ENCODE data around the gene SKI.
"Not testable (repeated sequence)": the region's sequence is repeated elsewhere in the genome, so short reads cannot be mapped to it uniquely, and the experiment has no call there.

Gene SKI

DNA sequence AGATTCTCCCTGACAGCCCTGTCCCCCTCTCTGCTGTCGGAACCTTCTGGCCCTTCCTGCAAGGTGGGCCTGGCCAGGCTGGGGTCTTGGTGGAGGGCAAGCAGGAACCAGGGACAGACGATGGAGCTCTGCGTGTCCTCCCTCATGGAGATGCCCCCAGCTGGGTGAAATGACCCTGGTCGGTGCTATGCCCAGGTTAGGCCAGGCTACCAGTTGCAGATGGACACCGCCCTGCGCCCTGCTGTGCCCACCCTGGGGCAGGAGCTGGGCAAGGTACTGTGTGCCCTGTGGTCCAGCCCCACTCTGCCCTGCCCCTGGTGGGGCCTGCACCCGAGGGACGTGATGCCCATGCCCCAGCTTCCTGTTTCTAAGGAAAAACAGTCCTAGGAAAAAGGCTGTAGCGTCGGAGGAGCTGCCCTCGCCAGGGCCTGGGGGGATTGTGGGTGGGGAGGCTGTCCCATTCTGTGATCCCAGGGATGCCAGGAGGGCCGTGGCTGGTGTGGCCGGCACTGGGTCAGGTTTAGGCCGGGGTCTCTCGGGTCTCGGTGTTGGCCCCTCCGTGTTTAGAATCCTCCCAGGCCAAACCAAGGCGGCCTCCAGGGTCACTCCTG is 85.6 kb downstream of the SKI start:
- DNase-seq: no peak

DNA sequence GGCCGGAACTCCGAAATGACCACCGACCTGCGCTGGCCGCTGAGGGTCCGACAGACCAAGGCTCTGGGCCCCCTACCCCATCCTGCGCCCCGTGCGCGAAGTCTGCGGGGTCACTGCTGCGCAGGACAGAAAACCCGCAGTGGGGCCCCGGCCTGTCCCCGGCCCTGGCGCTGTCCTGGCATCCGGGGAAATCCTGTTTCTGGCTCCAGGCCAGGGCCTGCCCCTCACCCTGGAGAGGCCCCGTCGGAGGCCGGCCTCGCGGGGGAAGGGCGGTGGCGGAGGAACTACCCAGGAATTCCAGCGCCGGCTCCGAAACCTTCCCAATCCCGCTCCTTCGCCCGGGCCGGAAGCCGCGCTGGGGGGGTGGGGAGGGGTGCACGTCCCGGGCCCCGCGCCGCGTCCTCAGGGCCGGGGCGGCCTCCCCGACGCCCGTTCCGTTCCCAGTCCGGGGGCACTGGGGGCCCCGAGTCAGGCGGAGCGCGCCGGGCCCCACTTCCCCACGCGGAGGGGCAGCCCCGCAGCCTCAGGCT is 86.2 kb downstream of the SKI start:
- DNase-seq: no peak

DNA sequence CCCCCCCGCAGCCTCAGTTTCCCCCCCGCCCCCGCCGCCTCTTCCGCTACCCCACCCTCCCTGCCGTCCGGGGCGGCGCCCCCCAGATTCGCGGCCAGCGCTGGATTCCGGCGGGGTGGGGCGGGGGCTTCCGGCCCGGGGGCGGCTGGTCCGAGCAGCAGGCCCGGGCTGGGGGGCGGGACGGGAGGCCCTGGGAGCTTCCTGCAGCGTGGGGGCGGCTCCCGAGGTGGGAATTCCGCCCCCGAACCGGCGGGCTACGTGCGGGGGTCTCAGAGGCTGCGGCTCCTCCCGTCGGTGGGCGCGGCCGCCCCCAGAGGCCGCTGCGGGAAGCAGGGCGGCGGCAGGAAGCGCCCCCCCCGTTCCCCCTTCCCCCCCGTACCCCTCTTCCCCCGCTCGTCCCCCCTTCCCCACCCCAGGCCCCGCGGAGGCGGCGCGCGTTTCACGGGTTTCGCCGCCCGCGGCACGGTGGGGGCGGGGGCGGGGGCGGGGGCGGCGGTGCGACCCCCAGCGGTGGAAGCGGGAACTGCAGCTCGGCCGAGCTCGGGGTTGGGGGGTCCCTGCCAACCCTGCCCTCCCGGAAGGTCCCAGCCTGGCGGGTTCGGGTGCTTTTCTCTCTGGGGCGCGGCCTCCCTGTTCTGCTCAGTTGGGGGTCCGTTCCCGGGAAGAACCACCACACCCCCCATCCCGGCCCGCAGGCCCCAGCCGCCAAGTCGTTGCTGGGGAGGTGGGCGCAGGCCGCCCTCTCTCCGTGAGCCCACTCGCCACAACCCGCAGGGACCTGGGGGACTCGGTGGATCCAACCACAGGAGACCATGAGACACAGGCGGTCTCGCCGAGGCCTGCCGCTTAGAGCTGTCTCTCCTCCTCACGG is 86.9 kb downstream of the SKI start:
- DNase-seq: no peak

DNA sequence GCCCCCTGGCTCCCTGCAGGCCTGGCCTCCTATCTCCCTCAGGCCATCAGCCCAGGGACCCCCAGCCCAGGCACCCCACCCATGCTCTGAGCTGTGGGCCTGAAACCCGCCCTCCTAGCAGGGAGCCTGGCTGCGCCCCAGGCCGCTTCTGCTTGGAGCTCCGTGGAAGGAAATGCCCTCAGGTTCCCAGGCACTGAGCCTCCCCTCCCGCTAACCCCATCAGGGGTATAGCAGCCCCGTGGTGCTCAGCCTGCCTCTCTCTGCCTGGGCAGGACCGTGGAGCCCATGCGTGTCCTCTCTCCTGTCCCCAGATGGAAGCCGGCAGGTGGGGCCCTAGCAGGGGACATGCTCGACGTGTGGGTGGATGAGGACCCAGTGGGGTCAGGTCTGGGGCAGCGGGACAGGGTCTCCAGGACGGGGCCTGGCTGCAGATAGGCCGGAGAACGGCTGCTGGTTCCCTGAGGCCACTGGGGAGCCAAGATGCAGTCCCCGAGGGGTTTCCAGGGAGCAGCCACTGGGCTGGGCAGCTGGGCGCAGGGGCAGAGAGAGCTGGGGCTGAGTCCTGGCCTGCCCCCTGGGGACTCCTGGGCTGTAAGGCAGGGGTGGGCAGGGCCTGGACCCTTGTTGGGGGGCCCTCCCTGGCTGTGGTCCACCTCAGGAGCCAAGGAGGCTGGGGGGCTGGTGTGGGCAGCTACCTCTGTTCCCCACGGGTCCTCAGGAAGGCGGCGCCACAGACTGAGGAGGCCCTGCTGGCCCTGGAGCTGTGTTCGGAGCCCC is 87.7 kb downstream of the SKI start:
- no peak for DNase-seq

DNA sequence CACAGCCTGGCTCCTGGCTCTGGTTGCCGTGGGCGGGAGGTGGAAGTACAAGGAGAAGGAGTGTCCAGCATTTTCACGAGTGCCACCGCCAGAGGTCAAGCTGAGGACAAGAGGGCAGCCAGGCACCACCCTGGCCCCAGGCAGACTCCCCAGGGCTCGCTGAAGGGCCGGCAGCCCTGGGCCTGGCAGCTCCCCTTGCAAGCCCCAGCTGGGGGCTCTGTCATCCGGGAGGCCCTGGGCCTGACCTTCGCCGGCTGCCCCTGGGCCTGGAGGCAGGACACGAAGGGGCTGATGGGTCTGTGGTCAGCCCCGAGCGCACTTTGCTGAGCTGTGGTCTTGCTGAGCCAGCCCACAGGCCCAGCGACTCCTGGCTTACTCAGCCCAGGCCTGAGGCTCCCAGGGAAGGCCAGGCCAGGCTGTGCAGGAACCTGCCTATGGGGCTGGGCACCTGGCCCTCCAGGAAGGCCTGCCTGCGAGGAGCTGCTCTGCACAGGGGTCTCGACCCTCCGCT is 88.4 kb downstream of the SKI start:
- no peak for DNase-seq

DNA sequence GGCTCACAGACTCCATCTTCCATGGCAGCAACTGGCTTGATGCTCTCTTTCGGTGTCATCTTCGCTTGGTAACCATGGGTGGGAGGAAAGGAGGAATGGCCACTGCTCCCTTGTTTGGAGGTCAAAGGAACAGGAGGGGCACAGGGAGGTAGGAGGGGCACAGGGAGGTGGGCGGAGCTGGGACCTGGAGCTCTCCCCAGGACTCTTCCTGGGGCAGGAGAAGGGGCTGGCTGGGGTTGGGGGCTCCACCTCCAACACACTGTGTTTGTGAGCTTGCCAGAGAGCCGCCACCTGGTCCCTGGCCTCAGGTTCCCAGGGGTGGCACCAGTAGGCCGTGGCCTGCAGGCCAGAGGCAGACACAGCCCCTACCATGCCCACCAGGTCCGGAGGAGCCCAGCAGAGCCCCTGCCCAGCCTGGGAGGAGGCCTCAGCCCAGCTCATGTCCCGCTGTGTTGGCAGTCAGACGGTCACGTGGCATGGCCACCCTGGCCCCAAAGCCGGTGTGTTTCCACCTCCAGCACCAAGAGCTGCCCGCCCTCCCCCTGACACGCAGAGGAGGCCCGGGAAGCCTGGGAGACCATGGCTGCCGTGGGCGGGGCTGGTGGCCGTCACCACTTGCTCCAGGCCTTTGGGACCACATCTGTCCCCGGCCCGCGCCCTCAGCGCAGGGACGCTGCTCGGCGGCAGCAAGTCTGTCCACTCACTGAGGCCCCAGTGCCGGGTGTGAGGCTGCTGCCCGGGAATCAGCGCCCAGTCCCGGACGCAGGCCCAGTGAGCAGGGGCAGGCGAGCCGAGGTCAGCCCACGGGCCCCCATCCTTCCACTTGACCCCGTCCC is 89.3 kb downstream of the SKI start:
- DNase-seq: no peak

DNA sequence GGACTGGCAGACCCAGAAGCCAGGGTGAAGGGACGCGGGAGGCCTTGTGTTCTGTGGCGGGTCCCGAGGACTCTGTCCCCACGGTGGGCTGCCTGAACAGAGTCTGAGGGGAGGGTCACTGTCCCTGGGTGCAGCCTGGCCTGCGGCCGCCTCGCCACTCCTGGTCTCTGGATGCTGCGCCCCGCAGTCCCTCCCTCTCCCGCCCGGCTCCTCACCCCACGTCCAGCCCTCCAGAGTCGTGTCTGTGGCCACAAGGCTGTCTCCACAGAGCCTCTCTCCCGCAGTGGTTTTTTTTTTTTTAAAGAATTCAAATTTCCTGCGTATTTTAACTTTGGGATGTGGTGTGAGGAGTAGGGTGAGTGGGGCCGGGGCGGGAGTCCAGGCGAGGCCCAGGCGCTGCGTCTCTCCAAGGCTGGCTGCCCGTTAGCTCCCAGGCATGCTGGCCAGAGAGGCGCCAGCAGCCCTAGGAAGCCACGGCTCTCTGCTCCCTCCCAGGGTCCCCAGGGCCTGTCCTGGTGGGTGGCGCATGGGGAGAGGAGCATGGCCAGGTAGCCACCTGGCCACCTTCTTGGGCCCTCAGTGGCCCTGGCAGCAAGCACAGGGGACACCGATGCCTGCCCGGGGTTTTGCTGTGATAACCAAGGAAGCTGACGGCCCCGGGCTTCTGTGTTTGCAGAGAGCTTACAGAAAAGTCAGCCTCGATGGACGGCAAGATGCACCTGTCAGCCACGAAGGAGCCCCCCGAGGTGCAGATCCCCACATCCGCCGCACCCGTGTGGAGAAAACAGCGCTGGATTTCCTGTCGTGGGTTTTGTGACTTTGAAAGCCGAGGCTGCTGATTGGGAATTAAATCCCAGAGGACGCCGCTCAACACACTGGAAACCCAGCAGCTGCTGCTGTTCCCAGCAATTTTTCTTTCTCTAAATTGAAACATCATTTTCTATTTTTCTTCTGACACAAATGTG is 90.5 kb downstream of the SKI start:
- no peak for DNase-seq

DNA sequence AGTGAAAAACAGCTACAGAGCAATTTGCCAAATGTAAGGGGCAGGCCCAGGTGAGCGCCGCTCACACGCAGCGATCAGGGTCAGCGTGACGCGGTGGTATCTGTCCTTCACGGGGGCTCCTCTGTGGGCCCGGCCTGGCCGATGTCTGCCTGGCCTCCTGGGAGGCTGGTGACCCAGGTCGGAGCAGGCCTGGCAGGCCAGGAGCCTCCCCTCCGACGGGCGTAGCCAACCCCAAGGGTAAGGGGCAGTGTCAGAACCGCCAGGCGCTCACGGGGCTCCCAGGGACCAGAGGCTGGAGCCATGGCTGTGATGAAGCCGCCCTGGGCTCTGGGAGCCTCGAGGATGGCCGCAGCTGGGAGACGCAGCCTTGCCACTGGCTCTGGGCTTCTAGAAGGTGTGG is 91.2 kb downstream of the SKI start:
- no peak for DNase-seq

DNA sequence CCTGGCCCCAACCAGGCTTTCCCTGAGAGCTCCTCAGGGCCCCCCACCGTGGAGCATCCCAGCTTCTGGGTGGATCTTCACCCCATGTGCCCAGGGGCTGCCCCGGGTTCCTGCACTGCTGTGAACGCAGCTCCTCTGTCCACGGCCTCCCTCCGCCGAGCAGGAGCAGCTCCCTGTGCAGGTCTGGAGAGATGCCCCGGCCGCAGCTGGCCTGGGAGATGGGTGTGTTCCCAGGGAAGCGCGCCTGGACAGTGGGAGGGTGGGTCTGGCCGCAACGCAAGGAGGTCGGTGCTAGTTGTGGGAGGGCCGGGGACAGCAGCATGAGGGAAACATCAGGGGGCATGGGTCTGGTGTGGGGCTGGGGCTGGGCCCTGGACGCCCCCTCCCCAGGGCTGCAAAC is 91.9 kb downstream of the SKI start:
- no peak for DNase-seq

DNA sequence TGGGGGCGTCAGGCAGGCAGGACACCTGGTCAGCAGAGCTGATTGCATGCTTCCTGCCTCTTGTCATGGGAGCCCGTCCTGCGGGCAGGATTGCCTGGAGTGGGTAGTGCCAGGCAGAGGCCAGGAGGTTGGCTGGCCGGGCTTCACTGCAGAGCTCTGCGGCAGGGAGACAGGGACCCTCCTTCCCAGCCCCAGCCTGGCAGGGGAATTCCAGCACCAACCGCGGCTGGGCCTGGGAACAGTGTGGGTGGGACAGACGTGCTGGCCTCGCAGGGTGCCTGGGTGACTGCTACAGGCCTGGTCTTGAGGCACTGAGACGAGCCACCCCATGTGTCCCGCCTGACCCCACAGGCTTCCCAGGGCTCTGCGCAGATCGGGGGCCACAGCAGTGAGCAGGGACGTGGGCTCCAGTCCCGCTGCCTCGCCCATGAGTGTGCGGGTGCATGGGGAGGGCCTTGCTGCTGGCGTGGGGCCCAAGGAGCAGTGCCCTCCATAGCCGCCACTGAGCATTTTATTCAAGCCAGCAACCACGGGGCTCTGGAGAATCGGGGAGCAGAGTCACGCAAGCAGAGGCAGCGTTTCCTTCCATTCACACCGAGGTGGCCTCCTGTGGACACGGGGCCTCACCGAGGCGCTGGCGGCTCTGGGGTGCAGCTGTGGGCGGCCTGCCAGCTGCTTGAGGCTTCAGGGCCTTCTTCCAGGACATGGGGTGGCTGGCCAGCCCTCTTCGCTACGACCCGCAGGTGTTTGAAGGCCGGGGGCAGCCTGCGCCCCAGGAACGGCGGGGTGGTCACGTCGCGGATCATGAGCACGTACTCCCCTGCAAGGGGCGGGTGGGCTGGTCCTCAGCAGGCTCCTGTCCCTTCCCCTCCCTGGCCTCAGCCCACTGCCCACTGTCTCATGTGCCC is 92.9 kb downstream of the SKI start:
- no peak for DNase-seq

DNA sequence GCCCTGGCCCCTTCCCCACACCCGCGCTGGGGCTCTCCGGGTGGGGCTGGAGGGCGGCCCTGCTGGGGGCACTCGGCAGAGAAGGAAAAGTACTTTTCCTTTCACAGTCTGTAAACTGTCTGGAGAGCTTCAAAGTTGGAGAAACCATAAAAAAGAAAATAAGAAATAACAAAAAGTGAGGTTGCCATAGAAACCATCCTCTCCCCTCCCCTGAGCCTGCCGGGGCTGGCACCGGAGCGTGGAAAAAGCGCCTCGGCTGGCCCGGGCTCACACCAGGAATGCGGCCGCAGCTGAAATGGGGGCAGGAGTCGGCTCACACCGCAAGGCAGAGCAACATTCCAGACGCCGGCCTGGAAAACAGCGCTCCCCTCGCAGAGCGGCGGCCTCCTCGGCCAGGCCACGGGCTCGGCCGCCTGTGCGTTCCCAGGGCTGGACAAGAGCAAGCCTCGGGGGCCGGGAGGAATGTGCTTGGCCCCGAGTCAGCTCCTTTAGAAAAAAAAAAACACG is 94.0 kb downstream of the SKI start:
- DNase-seq: no peak

DNA sequence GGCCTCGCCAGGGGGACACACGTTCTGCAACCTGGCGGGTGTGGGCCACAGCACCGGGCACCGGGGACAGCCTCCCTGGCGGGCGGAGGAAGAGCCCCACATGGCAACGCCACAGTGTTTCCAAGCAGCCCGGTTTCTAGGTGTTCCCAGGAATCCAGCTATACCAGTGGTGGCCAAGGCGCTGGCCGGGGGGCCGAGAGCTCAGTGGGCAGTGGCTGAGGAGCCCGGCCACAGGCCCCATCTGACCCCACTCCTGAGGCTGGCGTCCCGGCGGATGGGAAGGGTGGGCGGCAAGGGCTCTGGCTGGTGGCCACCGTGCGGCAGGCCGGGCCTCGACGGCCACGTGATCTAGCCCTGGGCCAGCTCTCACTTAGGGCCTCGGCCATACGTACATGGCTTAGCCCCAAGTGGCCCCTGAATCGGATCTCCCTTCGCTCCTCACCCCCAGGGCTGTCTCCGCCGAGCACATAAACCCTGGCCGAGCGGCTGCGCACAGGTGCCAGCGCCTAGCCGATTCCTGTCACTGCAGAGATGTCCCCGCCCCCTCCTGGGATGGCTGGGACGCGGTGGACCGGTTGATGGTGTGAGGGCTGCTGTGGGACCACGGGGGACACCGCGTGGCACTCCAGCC is 94.6 kb downstream of the SKI start:
- DNase-seq: no peak

DNA sequence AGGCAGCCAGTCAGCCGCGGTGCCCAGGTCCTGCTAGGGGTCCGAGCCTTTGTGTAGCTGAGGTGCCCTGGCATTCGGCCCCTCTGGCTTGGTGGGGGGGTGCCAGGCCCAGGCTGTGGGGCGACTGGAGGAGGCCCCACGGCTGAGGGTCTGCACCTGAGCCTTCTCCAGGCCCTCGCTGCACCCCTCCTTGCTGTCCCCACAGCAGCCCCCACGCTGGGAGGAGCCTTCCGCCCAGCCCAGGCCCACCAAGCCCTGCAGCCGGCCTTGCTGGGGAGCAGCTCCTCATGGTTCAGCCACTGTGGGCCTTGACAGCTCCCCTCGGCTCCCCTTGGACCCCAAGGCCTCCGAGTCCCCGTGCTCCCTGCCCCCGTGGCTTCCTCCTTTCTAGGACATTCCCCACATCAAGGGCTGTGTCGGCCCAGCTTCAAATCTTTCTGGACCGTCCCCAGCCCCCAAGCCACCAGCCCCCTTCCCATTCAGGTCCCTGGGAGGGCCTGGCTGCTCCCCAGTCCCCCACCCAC is 95.4 kb downstream of the SKI start:
- no peak for DNase-seq

DNA sequence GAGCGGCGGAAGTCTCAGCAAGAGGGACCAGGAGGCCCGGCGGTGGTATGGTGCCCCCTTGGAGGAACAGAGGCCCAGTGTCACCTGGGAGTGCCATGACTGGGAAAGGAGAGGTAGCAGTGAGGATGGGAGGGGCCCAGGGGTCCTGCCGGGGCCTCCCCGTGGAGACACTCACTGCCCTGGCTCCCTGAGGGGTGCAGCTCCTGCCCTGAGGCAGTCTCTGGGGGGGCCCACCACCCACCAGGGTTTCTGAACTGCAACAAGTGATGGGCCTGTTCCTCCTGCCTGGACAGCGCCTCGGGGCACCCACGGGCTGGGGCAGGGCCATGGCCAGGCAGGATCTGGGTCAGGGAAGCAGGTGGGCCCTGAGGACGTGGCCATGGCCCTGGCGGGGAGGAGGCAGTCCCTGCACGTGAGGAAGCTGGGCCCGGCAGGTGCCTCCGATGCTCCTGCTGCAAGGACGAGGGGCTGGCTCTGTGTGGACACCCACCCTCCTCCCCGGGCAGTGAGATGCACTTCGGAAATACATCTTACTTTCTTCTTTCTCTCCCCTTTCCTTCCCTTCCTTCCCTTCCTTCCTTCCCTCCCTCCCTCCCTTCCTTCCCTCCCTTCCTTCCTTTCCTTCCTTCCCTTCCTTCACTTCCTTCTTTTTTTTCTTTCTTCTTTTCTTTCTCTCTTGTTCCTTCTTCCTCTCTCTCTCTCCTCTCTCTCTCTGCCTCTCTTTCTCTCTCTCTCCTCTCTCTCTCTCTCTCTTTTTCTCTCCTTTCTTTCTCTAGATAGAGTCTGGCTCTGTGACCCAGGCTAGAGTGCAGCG is 96.6 kb downstream of the SKI start:
- no peak for DNase-seq

DNA sequence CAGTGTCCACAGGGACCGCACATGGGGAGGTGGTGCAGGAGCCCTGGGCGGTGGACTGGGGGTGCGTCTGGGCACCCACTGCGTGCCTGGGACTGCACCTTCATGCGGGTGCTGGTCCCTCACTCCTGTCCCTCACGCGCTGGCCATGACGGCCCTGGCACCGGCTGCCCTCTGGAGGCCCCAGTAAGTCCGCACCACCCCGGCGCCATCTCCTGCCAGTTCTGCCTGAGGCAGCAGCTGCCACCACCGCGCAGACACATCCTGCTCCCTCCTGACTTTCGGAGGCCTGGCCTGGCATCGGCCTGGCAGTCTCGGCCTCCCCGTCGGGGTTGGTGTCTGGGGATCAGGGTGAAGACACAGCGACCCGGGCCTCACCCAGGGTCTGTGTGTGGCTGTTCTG is 98.4 kb downstream of the SKI start:
- no peak for DNase-seq

DNA sequence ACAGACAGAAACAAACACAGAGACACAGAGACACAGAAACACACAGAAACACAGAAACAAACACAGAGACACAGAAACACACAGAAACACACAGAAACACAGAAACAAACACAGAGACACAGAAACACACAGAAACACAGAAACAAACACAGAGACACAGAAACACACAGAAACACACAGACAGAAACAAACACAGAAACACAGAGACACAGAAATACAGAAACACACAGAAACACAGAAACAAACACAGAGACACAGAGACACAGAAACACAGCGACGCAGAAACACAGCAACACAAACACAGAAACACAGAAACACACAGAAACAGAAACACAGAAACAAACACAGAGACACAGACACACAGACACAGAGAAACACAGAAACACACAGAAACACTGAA is 99.0 kb downstream of the SKI start:
- DNase-seq: not testable (repeated sequence)

DNA sequence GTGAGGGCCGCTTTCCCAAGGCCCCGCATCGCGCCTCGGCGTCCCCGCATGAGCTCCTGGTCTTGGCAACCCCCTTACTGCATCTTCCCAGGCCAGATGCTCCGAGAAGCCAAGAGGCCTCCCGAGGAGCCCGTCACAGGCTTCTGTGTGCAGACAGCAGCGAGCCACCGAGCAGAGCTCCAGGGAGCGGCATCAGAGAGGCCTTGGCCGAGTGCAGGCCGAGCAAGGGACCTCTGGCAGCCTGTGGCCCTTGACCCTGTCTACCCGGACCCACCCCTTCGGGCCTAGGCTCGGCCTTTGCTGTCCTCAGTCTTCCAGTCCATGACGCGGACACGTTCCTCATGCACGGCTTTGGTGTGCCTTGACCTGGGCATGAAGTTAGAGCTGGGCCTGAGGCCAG is 99.7 kb downstream of the SKI start:
- DNase-seq: no peak

All from NCI-H2029 treated with DMSO at 0.1 percent for 48 hours (cell line).